CD14-positive monocyte (primary cell): ENCODE results near the gene CXCR3. TPM values are rescaled to one million over a fixed set of nuclear protein-coding genes. Genes with fewer than 3 reads are reported as not detected.

Experiments
- DNase-seq, 3 donors: peaks; one replicate each; pipeline ENCODE4 v3.0.0-alpha.2; 2011 to 2022
- H2AFZ ChIP-seq: 2 replicates; pipeline ENCODE4 v1.6.0; 2012; ENCODE audit warnings: mild to moderate bottlenecking, low read depth, low read length, inconsistent platforms; ENCODE audit not compliant: insufficient read depth, poor library complexity, severe bottlenecking
- H3K27ac ChIP-seq, 2 donors: 1 replicate in 1 of 2; 2 replicates in 1 of 2; pipeline ENCODE4 v1.5.1; 2012 to 2013; ENCODE audit warnings: low read length in 2 of 2, control low read depth in 1 of 2, inconsistent platforms in 1 of 2, low read depth in 1 of 2, mild to moderate bottlenecking in 1 of 2
- H3K27me3 ChIP-seq, 2 donors: one replicate each; pipeline versions ENCODE4 v1.6.0 to v1.6.1; 2011 to 2013; ENCODE audit warnings: low read length in 2 of 2; ENCODE audit not compliant: control insufficient read depth in 2 of 2, insufficient read depth in 2 of 2
- H3K36me3 ChIP-seq, 2 donors: replicated peaks in 1 of 2; 1 replicate in 1 of 2; 2 replicates in 1 of 2; pipeline versions ENCODE4 v1.5.1 to v1.6.1; 2012 to 2013; ENCODE audit warnings: low read length in 2 of 2, control low read depth in 1 of 2, inconsistent platforms in 1 of 2, mild to moderate bottlenecking in 1 of 2; ENCODE audit not compliant: insufficient read depth in 2 of 2, control insufficient read depth in 1 of 2
- H3K4me1 ChIP-seq, 2 donors: 1 replicate in 1 of 2; 2 replicates in 1 of 2; pipeline versions ENCODE4 v1.5.1 to v1.6.1; 2012 to 2013; ENCODE audit warnings: low read length in 2 of 2, control low read depth in 1 of 2, inconsistent platforms in 1 of 2, mild to moderate bottlenecking in 1 of 2, moderate library complexity in 1 of 2; ENCODE audit not compliant: insufficient read depth in 2 of 2, control insufficient read depth in 1 of 2
- H3K4me2 ChIP-seq: replicated peaks from 2 replicates; pipeline ENCODE3; 2012; ENCODE audit warnings: low read length, moderate library complexity, mild to moderate bottlenecking; ENCODE audit not compliant: poor library complexity, severe bottlenecking; ENCODE audit errors: extremely low read depth
- H3K4me3 ChIP-seq, 3 experiments: fragments of 200-600 bp in 1 of 3; sonication (generic) in 1 of 3; replicated peaks in 1 of 3; 1 replicate in 2 of 3; 2 replicates in 1 of 3; pipeline ENCODE4 v1.5.1; 2011 to 2013; ENCODE audit warnings: low read length in 3 of 3, mild to moderate bottlenecking in 3 of 3, control low read depth in 2 of 3, low read depth in 2 of 3, inconsistent platforms in 1 of 3, moderate library complexity in 1 of 3
- H3K79me2 ChIP-seq: 2 replicates; pipeline ENCODE4 v1.6.0; 2012; ENCODE audit warnings: mild to moderate bottlenecking, control low read depth, inconsistent platforms, low read length, moderate library complexity; ENCODE audit not compliant: insufficient read depth
- H3K9ac ChIP-seq: 2 replicates; pipeline ENCODE4 v1.6.0; 2017; ENCODE audit warnings: low read length, mild to moderate bottlenecking; ENCODE audit not compliant: insufficient read depth, poor library complexity, severe bottlenecking
- H3K9me3 ChIP-seq, 2 donors: replicated peaks in 1 of 2; 1 replicate in 1 of 2; 2 replicates in 1 of 2; pipeline versions ENCODE4 v1.5.1 to v1.6.1; 2012 to 2013; ENCODE audit warnings: low read length in 2 of 2, control low read depth in 1 of 2; ENCODE audit not compliant: control insufficient read depth in 1 of 2, insufficient read depth in 1 of 2
- H4K20me1 ChIP-seq: 2 replicates; pipeline ENCODE4 v1.6.0; 2012; ENCODE audit warnings: mild to moderate bottlenecking, low read length, control low read depth, moderate library complexity; ENCODE audit not compliant: insufficient read depth
- H3K27ac Mint-ChIP-seq, 7 donors: one replicate each; pipeline ENCODE4 v1.8.0; 2020; ENCODE audit warnings: mild to moderate bottlenecking in 7 of 7, mixed read lengths in 7 of 7, moderate library complexity in 6 of 7, inconsistent platforms in 2 of 7
- H3K27me3 Mint-ChIP-seq, 3 donors: one replicate each; pipeline ENCODE4 v1.8.0; 2021 to 2022; ENCODE audit warnings: low read depth in 3 of 3, mild to moderate bottlenecking in 3 of 3, mixed read lengths in 3 of 3, moderate library complexity in 3 of 3, inconsistent platforms in 1 of 3
- H3K36me3 Mint-ChIP-seq, 2 donors: one replicate each; pipeline ENCODE4 v1.8.0; 2020; ENCODE audit warnings: mixed read lengths in 2 of 2, inconsistent platforms in 1 of 2, mild to moderate bottlenecking in 1 of 2
- H3K4me1 Mint-ChIP-seq: one replicate; pipeline ENCODE4 v1.8.0; 2020; ENCODE audit warnings: mild to moderate bottlenecking, mixed read lengths
- H3K4me3 Mint-ChIP-seq, 2 donors: one replicate each; pipeline ENCODE4 v1.8.0; 2020; ENCODE audit warnings: mild to moderate bottlenecking in 2 of 2, mixed read lengths in 2 of 2, moderate library complexity in 1 of 2
- H3K9me3 Mint-ChIP-seq, 7 donors: one replicate each; pipeline ENCODE4 v1.8.0; 2020 to 2022; ENCODE audit warnings: mixed read lengths in 7 of 7, mild to moderate bottlenecking in 6 of 7, moderate library complexity in 6 of 7, inconsistent platforms in 2 of 7
- CTCF ChIP-seq: fragments of 200-600 bp; IDR thresholded peaks from one replicate; pipeline ENCODE4 v1.8.0; 2022; ENCODE audit warnings: antibody characterized with exemption, mild to moderate bottlenecking
- WGBS: methylation state at CpG from one replicate; pipeline ENCODE4 v1.1.5; 2013; ENCODE audit warnings: missing lambda C conversion rate; ENCODE audit not compliant: insufficient coverage; 5-methylcytosine and 5-hydroxymethylcytosine counted together
- intact Hi-C, 2 donors: fragments of 100-400 bp; cut with micrococcal nuclease; formaldehyde crosslinking; loops; one replicate each; pipeline versions ENCODE4 v1.15.0 to v1.15.1; 2023
- polyA plus RNA-seq, 3 donors: library from polyadenylated mRNA; depleted of rRNA in 1 of 3; unstranded in 2 of 3; stranded (reverse) in 1 of 3; fragments of 300-500 nt in 2 of 3; fragments of >200 nt in 1 of 3; fragmentation: Illumina TruSeq in 2 of 3; gene quantifications; 1 replicate in 2 of 3; 2 replicates in 1 of 3; pipeline ENCODE4 v1.2.3, GENCODE V29; 2012 to 2021

CXCR3 gene
- polyA plus RNA-seq, 3 donors: 0.04 to 0.14 (median 0.10) TPM

- peaks cover 23 to 48% of the 10 kb centered on the region in 2 donors for H3K36me3 ChIP-seq
- H3K9ac ChIP-seq: no peak within 1 kb of the TSS
- no peak for TF ChIP-seq CTCF
- no peaks in the 10 kb centered on the region for H3K4me1 Mint-ChIP-seq
- no peaks in the 10 kb centered on the region for H3K9me3 ChIP-seq
- no peak within 1 kb of the TSS for H2AFZ ChIP-seq
- peaks cover 36 to 46% of the 10 kb centered on the region in 2 donors for H3K36me3 Mint-ChIP-seq
- no peak within 1 kb of the TSS for H3K27ac ChIP-seq
- H3K27me3 ChIP-seq: no peaks in the 10 kb centered on the region
- 98% methylated on average over 21 of the region's 48 CpGs for WGBS
- peaks cover 35% of the 10 kb centered on the region for H4K20me1 ChIP-seq
- H3K79me2 ChIP-seq: no peaks in the 10 kb centered on the region
- H3K4me3 Mint-ChIP-seq: no peak within 1 kb of the TSS
- no peak within 1 kb of the TSS for H3K4me2 ChIP-seq
- no peak within 1 kb of the TSS for H3K4me3 ChIP-seq
- peaks cover 0 to 5% (median 0%) of the 10 kb centered on the region in 7 donors for H3K9me3 Mint-ChIP-seq
- peak within 1 kb of the TSS in 2 of 7 donors; percentile 57 to 67 for H3K27ac Mint-ChIP-seq
- intact Hi-C loops: loop anchor here in 1 of 2 donors (10.0 kb wide), 1 partner anchor 184 kb away; no protein-coding TSS in a partner anchor
- no peaks in the 10 kb centered on the region for H3K4me1 ChIP-seq
- DNase-seq: no peak
- H3K27me3 Mint-ChIP-seq: peaks cover 0 to 1% (median 0%) of the 10 kb centered on the region in 3 donors
Measured at GRCh38 chrX:71578253-71579135, 39.8 kb downstream of the CXCR3 start, which contains the start of gene GCNA. Gene GCNA, plus strand, starts transcription at chrX:71578437. Its CDS starts 2,385 bp downstream, at chrX:71580822.

GRCh38 chrX:71577682-71578081 is 40.6 kb downstream of the CXCR3 start:
- no peak overlapping the region for H3K27ac ChIP-seq
- DNase-seq: no peak
- H3K4me2 ChIP-seq: no peak overlapping the region
- no peaks in the 10 kb centered on the region for H3K4me1 ChIP-seq
- H3K36me3 ChIP-seq: peaks cover 31 to 56% of the 10 kb centered on the region in 2 donors
- H3K27me3 ChIP-seq: no peaks in the 10 kb centered on the region
- H3K27ac Mint-ChIP-seq: peak overlapping the region in 1 of 7 donors; percentile 57
- whole genome bisulfite sequencing: no CpG with 5 or more reads among the region's 24 CpGs
- TF ChIP-seq CTCF: no peak
- H4K20me1 ChIP-seq: peaks cover 41% of the 10 kb centered on the region
- peaks cover 41 to 54% of the 10 kb centered on the region in 2 donors for H3K36me3 Mint-ChIP-seq
- H3K9me3 ChIP-seq: no peaks in the 10 kb centered on the region
- intact Hi-C loops: loop anchor here in 1 of 2 donors (10.0 kb wide), 1 partner anchor 183 kb away; no protein-coding TSS in a partner anchor
- no peaks in the 10 kb centered on the region for H3K79me2 ChIP-seq
- no peak overlapping the region for H3K4me3 Mint-ChIP-seq
- no peak overlapping the region for H2AFZ ChIP-seq
- H3K4me1 Mint-ChIP-seq: no peaks in the 10 kb centered on the region
- no peak overlapping the region for H3K4me3 ChIP-seq
- peaks cover 0 to 5% (median 0%) of the 10 kb centered on the region in 7 donors for H3K9me3 Mint-ChIP-seq
- H3K9ac ChIP-seq: no peak overlapping the region
- peaks cover 0 to 1% (median 0%) of the 10 kb centered on the region in 3 donors for H3K27me3 Mint-ChIP-seq
